ENCODE data around the gene BCL11B. TPM values are rescaled to one million over a fixed set of nuclear protein-coding genes. Genes with fewer than 3 reads are reported as not detected.

BCL11B gene
- total and polyA plus RNA-seq, 4 donors: 0.20 to 2.3 (median 0.66) TPM

- H3K9ac ChIP-seq (ENCODE audit: insufficient read depth in 1 of 2, low read length in 2 of 2): no peak overlapping the region
- H3K4me3 ChIP-seq: no peak overlapping the region
- TF ChIP-seq CTCF (IDR thresholded peaks at IDR 0.05; ENCODE audit: control extremely low read depth, extremely low read depth): no peak
- peaks cover 0 to 20% (median 0%) of the 10 kb centered on the region in 4 donors for H3K9me3 ChIP-seq (ENCODE audit: control insufficient read depth in 4 of 4, insufficient read depth in 3 of 4, low read length in 3 of 4)
- DNase-seq (no peak), ATAC-seq (ENCODE audit: insufficient read depth, low FRiP score) (no peak)
- H3K36me3 ChIP-seq (ENCODE audit: control insufficient read depth in 4 of 4, insufficient read depth in 4 of 4, low read length in 4 of 4): no peaks in the 10 kb centered on the region
- H3K27ac ChIP-seq (ENCODE audit: low read depth in 1 of 2, low read length in 1 of 2): no peak overlapping the region
- 81 to 89% methylated on average over 6 of the region's 6 CpGs for WGBS, 2 donors
- peaks cover 0 to 58% (median 11%) of the 10 kb centered on the region in 5 donors for H3K4me1 ChIP-seq (ENCODE audit: control insufficient read depth in 5 of 5, insufficient read depth in 5 of 5, low read length in 5 of 5)
- H3K27me3 ChIP-seq (ENCODE audit: control insufficient read depth in 3 of 3, insufficient read depth in 3 of 3, low read length in 2 of 3): no peaks in the 10 kb centered on the region
These were observed 33.8 kb downstream of the BCL11B start for GRCh38 chr14:99238216-99238615.

DNA sequence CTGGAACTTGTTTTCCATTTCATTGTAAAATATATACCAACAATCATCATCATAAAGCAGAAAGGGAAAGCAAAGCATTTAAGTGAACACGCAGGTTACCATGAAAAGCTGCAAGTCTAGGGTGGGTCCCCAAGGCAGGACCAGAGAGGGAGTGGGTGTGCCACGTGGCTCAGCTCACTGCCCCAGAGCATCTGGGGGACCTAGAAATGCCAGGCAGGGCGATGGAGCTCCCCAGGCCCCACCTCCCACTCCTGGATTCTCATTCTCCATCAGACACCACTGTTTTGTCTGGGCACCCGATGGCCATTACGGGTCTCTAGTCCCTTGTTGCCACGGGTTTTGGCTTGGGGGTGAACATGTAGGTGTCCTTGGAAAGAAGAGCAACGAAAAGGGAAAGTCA lies 34.7 kb downstream of the BCL11B start:
- WGBS, 2 donors: 70 to 78% methylated on average over 7 of the region's 7 CpGs
- peaks cover 0 to 3% (median 0%) of the 10 kb centered on the region in 3 donors for H3K27me3 ChIP-seq (ENCODE audit: control insufficient read depth in 3 of 3, insufficient read depth in 3 of 3, low read length in 2 of 3)
- no peak for DNase-seq

DNA sequence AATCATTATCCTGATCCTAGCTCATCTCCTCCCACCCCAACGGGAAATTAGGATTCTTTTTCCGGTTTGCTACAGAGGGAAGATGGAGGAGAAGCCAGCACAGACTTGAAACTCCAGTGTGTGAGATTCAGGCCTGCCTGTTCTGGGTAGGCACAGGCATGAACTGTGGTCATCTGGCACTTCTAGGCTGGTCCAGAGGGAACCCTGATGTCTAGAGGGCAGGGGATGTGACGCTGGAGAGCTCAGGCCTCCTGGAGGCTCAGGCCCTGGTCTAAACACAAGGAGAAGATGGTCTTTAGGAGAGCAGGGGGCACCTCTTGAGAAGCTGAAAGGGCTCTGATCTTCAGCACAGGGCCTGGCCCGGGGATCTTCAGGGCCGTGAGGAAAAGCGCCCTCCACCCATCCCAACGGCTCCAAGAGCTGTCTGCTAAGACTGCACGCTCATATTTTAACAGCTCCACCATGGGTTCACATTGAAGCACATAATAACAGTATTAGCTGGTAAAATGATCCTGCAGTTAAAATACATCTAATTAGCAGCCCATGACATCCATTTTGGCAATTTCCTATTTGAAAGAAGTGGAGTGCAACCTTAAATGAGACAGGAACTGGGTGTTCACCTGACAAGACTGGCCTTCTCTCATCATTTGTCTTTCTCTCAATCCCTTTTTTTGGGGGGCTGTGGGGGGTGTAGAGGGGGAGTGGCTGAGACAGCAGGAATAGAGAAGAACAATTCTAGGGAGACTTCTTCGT lies 35.4 kb downstream of the BCL11B start:
- ATAC-seq (ENCODE audit: insufficient read depth, low FRiP score) (no peak), DNase-seq (no peak)
- peaks cover 0 to 60% (median 8%) of the 10 kb centered on the region in 5 donors for H3K4me1 ChIP-seq (ENCODE audit: control insufficient read depth in 5 of 5, insufficient read depth in 5 of 5, low read length in 5 of 5)
- H3K9me3 ChIP-seq (ENCODE audit: control insufficient read depth in 4 of 4, insufficient read depth in 3 of 4, low read length in 3 of 4): peaks cover 0 to 22% (median 0%) of the 10 kb centered on the region in 4 donors
- WGBS, 2 donors: 75% methylated on average over 9 of the region's 9 CpGs
- H3K27me3 ChIP-seq (ENCODE audit: control insufficient read depth in 3 of 3, insufficient read depth in 3 of 3, low read length in 2 of 3): peaks cover 0 to 3% (median 0%) of the 10 kb centered on the region in 3 donors
- no peak overlapping the region for H3K4me3 ChIP-seq
- TF ChIP-seq CTCF (IDR thresholded peaks at IDR 0.05; ENCODE audit: control extremely low read depth, extremely low read depth): no peak
- no peak overlapping the region for H3K27ac ChIP-seq (ENCODE audit: low read depth in 1 of 2, low read length in 1 of 2)
- no peaks in the 10 kb centered on the region for H3K36me3 ChIP-seq (ENCODE audit: control insufficient read depth in 4 of 4, insufficient read depth in 4 of 4, low read length in 4 of 4)
- H3K9ac ChIP-seq (ENCODE audit: insufficient read depth in 1 of 2, low read length in 2 of 2): no peak overlapping the region

More for the DNA sequence above, 34.7 kb downstream of the BCL11B start:
- no peak overlapping the region for H3K9ac ChIP-seq (ENCODE audit: insufficient read depth in 1 of 2, low read length in 2 of 2)
- no peak for ATAC-seq (ENCODE audit: insufficient read depth, low FRiP score)
- no peak overlapping the region for H3K4me3 ChIP-seq
- no peaks in the 10 kb centered on the region for H3K36me3 ChIP-seq (ENCODE audit: control insufficient read depth in 4 of 4, insufficient read depth in 4 of 4, low read length in 4 of 4)
- H3K9me3 ChIP-seq (ENCODE audit: control insufficient read depth in 4 of 4, insufficient read depth in 3 of 4, low read length in 3 of 4): peaks cover 0 to 22% (median 0%) of the 10 kb centered on the region in 4 donors
- TF ChIP-seq CTCF (IDR thresholded peaks at IDR 0.05; ENCODE audit: control extremely low read depth, extremely low read depth): no peak
- no peak overlapping the region for H3K27ac ChIP-seq (ENCODE audit: low read depth in 1 of 2, low read length in 1 of 2)
- peaks cover 0 to 60% (median 11%) of the 10 kb centered on the region in 5 donors for H3K4me1 ChIP-seq (ENCODE audit: control insufficient read depth in 5 of 5, insufficient read depth in 5 of 5, low read length in 5 of 5)

Data from lung (tissue), 12 donors.